ENCODE measurements around the gene HEATR5A. TPM values are rescaled to one million over a fixed set of nuclear protein-coding genes. Genes with fewer than 3 reads are reported as not detected.
A peak's percentile ranks its signal among the peaks of the same experiment; 100 is the strongest.

Gene HEATR5A
- total and polyA plus RNA-seq, 2 of the 13 experiments (the other 11 are each of a cell fraction or from before 2014, with no cell fraction given) = 36.4 to 105 TPM

GRCh38 chr14:31307618-31308017, 112.7 kb downstream of the HEATR5A start:
- no peaks in the 10 kb centered on the region for H3K4me1 ChIP-seq (ENCODE audit: insufficient read depth, low read length)
- H3K36me3 ChIP-seq (replicated peaks in 1 of 2; ENCODE audit: control insufficient read depth in 1 of 2, insufficient read depth in 2 of 2, low read length in 2 of 2) = peaks cover 15 to 34% of the 10 kb centered on the region in 2 experiments; a peak in 4 of 5 replicates
- H4K20me1 ChIP-seq (ENCODE audit: insufficient read depth, low read length) = no peaks in the 10 kb centered on the region
- no TSS peak for BruUV-seq (replicated peaks)
- H3K9me3 ChIP-seq (ENCODE audit: low read length) = no peaks in the 10 kb centered on the region
- intact Hi-C loops (cut with micrococcal nuclease; ENCODE audit: unreplicated experiment) = no loop called here
- no peak overlapping the region for H3K4me2 ChIP-seq (ENCODE audit: low read depth, low read length)
- H3K9ac ChIP-seq (ENCODE audit: insufficient read depth, low read depth, low read length) = no peak overlapping the region
- ChIA-PET POLR2A (no interaction called here), CTCF (ENCODE audit: low intra/inter-chr PET ratio, low total read pairs) (no interaction called here)
- ATAC-seq = no peak; the same call in 2 of the 3 replicates
- no peaks in the 10 kb centered on the region for H3K79me2 ChIP-seq (ENCODE audit: insufficient read depth, low read length)
- no peak overlapping the region for H3K27ac ChIP-seq (ENCODE audit: extremely low read length, insufficient read depth, low read length)
- 97% methylated on average over 3 of the region's 3 CpGs for WGBS (ENCODE audit: low lambda C conversion rate)
- H3K27me3 ChIP-seq (ENCODE audit: control insufficient read depth in 1 of 2, insufficient read depth in 2 of 2, low read length in 2 of 2) = no peaks in the 10 kb centered on the region
- no peak overlapping the region for H3K4me3 ChIP-seq (replicated peaks in 1 of 3; ENCODE audit: insufficient read depth in 1 of 3, low read depth in 2 of 3, low read length in 3 of 3)
- in situ Hi-C loops (cut with HindIII; ENCODE audit: extremely low pct_ligation_motif_present, low pct_unique_long_range_greater_than_20kb) = no loop called here
- H2AFZ ChIP-seq (ENCODE audit: low read length) = no peak overlapping the region
- DNase-seq (ENCODE audit: low spot score) = no peak
- FAIRE-seq = no peak
- TF ChIP-seq CCDC6 (CRISPR knock-in tag; IDR thresholded peaks at IDR 0.05) = no peak

DNA sequence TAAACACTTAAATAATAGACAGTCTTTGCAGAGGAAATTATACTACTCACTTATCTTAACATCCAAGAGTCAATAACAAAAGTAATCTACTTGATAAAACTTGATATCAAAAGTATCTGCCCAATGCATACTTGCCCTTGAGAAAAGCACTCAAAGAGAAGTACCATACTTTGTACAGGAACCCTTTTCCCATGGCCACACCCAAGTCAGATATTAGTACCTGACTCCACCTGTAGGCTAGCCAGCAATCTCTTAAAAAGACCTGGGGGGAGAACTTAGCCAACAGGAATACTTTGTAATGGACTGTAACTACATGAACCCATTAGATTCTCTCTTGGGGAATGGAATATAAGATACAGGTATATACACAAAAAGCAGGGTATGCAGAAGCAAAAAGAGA, 113.2 kb downstream of the HEATR5A start:
- Histone ChIP-seq H3K27me3 (ENCODE audit: control insufficient read depth in 1 of 2, insufficient read depth in 2 of 2, low read length in 2 of 2) (no peaks in the 10 kb centered on the region), H3K9me3 (ENCODE audit: low read length) (no peaks in the 10 kb centered on the region), H4K20me1 (ENCODE audit: insufficient read depth, low read length) (no peaks in the 10 kb centered on the region), H3K36me3 (replicated peaks in 1 of 2; ENCODE audit: control insufficient read depth in 1 of 2, insufficient read depth in 2 of 2, low read length in 2 of 2) (peaks cover 12 to 31% of the 10 kb centered on the region in 2 experiments; a peak in 4 of 5 replicates), H2AFZ (ENCODE audit: low read length) (no peak overlapping the region), H3K4me2 (ENCODE audit: low read depth, low read length) (no peak overlapping the region), H3K4me3 (replicated peaks in 1 of 3; ENCODE audit: insufficient read depth in 1 of 3, low read depth in 2 of 3, low read length in 3 of 3) (no peak overlapping the region), H3K79me2 (ENCODE audit: insufficient read depth, low read length) (no peaks in the 10 kb centered on the region), H3K27ac (ENCODE audit: extremely low read length, insufficient read depth, low read length) (no peak overlapping the region), H3K4me1 (ENCODE audit: insufficient read depth, low read length) (no peaks in the 10 kb centered on the region), H3K9ac (ENCODE audit: insufficient read depth, low read depth, low read length) (no peak overlapping the region)
- in situ Hi-C loops (cut with HindIII; ENCODE audit: extremely low pct_ligation_motif_present, low pct_unique_long_range_greater_than_20kb) (no loop called here), intact Hi-C loops (cut with micrococcal nuclease; ENCODE audit: unreplicated experiment) (no loop called here)
- FAIRE-seq (no peak), DNase-seq (ENCODE audit: low spot score) (no peak), ATAC-seq (peak; percentile 51)
- BruUV-seq (replicated peaks) = no TSS peak
- POLR2A ChIA-PET = no interaction called here
- CTCF ChIA-PET (ENCODE audit: low intra/inter-chr PET ratio, low total read pairs) = no interaction called here
- TF ChIP-seq ZBTB44 (CRISPR knock-in tag; IDR thresholded peaks at IDR 0.05) (no peak), MYNN (CRISPR knock-in tag; IDR thresholded peaks at IDR 0.05; ENCODE audit: low read depth) (no peak), PCBP1 (IDR thresholded peaks at IDR 0.05; ENCODE audit: borderline replicate concordance, low read depth, low read length) (no peak), FOXO1 (CRISPR knock-in tag; IDR thresholded peaks at IDR 0.05) (no peak), PLSCR1 (CRISPR knock-in tag; IDR thresholded peaks at IDR 0.05; ENCODE audit: borderline replicate concordance) (no peak), ZNF354B (CRISPR knock-in tag; IDR thresholded peaks at IDR 0.05) (no peak), ESRRA (CRISPR knock-in tag; IDR thresholded peaks at IDR 0.05; ENCODE audit: low read depth) (no peak), ZNF577 (CRISPR knock-in tag; IDR thresholded peaks at IDR 0.05; ENCODE audit: borderline replicate concordance, low read depth) (no peak)
- TF ChIP-seq, protein P1, sequence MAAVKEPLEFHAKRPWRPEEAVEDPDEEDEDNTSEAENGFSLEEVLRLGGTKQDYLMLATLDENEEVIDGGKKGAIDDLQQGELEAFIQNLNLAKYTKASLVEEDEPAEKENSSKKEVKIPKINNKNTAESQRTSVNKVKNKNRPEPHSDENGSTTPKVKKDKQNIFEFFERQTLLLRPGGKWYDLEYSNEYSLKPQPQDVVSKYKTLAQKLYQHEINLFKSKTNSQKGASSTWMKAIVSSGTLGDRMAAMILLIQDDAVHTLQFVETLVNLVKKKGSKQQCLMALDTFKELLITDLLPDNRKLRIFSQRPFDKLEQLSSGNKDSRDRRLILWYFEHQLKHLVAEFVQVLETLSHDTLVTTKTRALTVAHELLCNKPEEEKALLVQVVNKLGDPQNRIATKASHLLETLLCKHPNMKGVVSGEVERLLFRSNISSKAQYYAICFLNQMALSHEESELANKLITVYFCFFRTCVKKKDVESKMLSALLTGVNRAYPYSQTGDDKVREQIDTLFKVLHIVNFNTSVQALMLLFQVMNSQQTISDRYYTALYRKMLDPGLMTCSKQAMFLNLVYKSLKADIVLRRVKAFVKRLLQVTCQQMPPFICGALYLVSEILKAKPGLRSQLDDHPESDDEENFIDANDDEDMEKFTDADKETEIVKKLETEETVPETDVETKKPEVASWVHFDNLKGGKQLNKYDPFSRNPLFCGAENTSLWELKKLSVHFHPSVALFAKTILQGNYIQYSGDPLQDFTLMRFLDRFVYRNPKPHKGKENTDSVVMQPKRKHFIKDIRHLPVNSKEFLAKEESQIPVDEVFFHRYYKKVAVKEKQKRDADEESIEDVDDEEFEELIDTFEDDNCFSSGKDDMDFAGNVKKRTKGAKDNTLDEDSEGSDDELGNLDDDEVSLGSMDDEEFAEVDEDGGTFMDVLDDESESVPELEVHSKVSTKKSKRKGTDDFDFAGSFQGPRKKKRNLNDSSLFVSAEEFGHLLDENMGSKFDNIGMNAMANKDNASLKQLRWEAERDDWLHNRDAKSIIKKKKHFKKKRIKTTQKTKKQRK (IDR thresholded peaks at IDR 0.05; ENCODE audit: low read length) = no peak
